DMS79 (cell line): ENCODE data around the gene EPAS1.

Source experiments
- DNase-seq: peaks from one replicate; lab custom pipeline; 2025; lab: John Stamatoyannopoulos, UW

Gene EPAS1

DNA sequence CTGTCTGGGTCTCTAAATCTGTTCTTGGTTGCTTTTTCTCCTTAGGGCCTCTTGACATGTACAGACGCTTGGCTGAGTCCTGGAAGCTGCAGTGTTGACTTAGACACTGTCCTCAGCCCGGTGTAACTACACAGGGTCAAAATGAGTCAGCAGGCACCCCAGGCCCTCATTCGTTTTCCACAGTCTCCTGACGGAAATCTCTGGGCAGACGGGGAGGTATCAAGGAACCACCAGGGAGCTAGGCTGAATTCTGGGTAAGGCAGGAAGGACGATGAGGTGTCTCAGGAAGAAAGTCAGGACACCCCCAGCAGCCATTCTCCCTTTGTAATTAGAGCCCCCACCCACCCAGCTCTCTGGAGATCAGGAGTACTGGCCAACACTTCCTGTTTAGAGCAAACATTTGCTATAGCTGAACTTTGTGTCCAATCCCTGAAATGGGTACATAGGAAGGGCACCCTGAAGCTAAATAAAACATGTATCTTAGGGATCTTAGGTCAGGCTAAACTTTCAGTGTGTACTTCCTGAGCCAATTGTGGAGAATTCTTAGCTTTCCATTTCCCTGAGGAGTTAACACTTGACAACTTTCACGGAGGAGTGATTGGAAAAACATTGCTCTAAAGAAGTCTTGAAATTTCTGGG lies 23.9 kb upstream of the EPAS1 start:
- no peak for DNase-seq

DNA sequence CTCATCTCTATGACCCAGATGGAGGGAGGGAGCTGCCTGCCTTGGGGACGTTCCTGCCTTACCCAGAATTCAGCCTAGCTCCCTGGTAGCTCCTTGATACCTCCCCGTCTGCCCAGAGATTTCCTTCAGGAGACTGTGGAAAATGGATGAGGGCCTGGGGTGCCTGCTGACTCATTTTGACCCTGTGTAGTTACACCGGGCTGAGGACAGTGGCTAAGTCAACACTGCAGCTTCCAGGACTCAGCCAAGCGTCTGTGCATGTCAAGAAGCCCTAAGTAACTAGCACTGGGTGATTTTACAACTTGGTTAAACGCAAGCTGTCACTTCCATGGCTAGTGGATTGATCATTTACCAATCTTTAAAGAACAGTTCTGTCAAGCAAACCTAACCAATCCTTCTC lies 23.3 kb upstream of the EPAS1 start:
- DNase-seq, result no peak

DNA sequence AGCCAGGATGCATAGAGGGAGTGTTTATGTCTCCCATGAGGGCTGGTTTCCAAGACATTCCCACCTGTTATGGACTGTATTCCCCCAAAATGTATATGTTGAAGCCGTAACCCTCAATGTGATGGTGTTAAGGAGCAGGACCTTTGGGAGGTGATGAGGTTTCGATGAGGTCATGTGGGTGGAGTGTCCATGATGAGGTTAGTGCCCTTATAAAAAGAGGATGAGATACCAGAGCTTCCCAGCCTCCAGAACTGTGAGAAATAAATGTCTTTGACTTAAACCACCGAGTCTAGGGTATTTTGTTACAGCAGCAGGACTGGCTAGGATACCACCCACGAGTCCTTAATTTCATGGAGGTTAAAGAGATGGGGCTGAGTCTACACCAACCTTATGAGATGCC lies 22.6 kb upstream of the EPAS1 start:
- DNase-seq, result no peak

DNA sequence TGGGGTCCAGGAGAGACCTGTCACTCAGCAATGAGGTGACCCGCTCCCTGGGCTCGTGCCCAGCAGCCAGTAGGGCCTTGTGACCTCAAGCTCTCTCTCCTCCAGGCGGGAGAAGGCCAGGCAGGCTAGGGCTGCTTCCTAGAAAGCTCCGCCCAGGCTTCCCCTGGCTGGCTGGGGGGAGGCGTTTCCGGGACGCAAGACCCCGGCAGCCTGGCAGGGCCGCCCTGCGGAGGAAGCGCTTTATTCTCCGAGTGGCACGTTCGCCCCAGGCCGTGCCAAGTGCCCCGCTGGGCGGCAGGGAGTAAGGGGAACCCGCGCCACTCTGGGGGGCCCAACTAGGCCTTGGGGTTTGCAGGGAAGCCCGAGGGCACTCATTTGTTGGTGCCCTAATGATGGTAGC lies 21.2 kb upstream of the EPAS1 start:
- no peak for DNase-seq

DNA sequence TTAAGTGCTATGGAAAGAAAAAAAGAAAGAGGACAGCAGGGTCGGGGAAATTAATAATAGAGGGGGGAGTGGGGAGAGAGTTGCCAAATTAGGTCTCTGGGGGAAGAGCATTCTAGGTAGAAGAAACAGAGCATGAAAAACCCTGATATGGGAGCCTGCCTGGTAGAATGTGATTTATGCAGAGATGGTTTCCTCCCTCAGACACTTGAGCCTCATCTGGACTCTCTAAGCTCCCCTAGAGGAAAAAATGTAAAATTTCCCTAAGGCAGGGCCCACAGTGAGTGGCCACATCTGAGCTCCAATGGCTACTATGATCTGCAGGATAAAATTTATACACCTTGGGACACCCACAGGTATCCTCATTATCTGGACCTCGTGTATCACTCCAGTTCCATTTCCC lies 20.6 kb upstream of the EPAS1 start:
- DNase-seq, result no peak

DNA sequence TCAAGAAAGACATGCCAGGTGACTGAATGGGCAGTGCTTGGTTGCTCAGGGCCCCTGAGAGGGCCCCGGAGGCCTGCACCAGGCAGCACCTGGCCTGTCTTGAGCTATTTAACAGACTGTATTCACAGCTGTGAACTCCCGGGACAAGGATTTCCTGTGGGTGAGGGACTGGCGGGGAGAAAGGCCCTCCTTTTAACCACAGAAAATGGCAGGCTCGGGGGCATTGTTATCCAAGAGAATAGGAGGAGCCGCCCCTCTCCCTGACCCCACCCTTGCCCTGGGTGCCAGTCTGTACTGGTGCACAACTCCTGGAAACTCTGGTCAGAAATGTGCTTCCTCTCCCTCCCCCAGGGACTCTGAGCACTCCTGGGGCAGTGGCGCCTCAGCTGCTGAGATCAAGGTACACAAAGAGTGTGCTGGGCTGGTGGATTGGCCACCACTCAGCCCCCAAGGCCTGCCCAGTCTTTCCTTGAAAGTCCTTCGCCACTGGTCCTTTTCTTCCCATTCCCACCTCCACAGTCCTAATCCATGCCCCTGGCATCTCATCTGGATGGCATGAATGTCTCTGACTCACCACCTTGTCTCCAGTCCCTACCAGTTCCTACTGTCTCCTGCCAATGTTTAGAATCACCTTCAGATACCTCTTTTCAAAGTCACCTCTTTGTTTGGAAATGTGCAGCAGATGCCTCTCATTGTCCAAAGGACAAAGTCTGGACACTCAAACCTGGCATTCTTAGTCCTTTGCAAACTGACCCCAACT lies 19.6 kb upstream of the EPAS1 start:
- no peak for DNase-seq

DNA sequence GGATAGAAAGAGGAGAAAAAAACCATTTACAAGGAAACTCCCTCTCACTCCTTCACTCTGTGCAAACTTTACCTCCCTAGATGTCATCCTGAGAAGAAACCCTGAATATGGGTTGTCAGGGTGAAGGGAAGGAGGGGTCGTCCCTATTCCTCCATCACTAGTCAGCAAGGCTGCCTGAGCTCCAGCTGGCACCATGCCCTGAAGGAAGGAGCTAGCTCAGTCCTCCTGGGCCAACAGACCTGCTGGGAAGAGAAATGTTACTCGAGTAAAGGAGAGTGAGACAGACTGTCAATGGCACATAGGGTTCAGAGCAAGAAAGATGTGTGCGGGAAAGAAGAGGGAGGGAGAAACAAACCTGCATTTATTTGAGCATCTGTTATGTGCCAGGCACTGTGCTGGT lies 18.3 kb upstream of the EPAS1 start:
- DNase-seq, result no peak

DNA sequence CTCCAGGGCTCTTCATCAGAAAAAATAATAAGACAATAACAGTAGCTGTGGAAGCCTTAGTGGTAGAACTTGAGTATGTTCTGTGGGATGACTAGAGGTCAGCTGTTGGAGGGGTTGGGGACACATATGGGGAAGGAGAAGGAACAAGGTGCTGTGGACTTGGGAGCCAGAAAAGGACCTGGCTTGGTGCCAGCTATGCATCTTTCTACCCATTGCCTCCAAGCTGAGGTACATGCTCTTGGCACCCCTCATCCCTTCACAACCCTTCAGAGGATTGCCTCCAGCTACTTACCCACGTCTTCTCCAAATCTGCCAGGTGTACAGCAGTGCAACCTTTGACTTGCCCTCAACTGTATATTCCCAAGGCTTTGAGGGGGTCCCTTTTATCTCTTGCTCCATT lies 15.3 kb upstream of the EPAS1 start:
- DNase-seq, result no peak

DNA sequence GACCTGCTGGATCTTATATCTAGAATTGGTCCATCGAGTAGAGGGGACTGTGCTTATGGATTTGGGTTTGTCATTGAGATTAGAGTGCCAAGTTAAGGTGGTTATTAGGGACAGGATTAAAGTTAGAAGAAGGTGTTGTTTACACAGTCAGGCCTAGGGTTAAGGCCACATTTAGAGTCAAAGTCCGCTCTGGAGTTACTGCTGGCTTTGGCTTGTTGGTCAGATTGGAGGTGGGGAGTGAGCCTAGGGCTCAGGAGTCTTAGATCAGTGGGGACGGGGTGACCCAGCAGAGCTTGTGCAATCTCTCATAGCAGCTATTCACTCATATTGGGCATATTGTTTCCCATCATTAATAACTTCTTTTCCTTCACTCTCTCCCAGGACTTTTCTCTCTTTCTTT lies 13.5 kb upstream of the EPAS1 start:
- DNase-seq, result no peak

DNA sequence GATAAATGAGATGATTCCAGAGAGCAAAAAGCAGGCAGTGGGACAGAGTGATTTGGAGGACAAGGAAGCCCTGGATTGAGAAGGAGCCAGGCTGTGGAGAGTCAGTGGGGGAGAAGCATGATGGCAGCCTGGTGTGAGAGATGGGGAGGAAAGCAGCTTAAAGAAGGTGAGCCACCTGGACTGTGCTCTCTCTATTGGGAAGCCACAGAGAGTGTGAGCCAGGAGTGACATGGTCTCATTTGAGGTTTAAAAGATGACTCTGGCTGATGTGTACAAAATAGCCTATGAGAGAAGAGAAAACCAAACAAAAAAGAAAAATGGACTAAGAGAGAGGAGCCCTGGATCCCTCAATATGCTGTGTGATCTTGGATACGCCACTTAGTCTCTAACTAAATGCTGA lies 12.9 kb upstream of the EPAS1 start:
- no peak for DNase-seq

DNA sequence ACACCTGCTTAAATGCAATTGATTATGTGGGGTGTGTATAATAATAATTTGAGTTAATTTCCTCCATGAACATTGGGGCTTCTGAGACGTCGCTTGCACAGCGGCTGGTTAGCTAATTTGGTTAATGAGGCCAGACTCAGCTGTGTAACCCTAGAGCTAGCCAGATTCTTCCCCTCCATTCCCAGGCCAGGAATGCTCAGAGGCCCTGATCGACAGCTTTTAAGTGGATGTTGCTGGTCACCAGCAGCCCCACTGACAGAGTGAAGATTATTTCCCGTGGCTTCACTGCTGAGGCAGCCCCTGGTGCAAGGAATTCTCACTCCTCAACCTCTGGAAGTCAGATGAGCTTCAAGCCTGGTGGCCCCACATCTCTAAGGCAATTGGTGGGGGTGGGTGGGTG lies 12.4 kb upstream of the EPAS1 start:
- no peak for DNase-seq

DNA sequence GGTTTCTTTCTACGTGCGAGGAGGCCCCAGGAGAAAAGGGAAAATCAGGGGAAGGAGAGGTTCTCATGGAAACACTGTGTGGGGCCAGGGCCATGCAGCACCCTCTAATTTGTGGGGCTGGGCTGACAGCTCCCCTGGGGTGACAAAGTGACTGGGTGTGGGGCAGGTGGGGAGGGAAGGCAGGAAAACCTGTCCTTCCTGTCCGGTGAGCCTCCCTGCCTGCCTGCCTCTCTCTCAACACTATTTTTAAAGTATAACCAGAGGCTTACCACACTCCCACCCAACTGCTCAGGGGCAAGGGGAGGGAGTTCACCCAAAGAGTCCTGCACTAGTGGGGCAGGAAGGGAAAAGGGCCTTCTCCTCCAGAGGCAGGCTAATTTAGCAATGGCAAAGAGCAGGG lies 10.5 kb upstream of the EPAS1 start:
- DNase-seq, result no peak

DNA sequence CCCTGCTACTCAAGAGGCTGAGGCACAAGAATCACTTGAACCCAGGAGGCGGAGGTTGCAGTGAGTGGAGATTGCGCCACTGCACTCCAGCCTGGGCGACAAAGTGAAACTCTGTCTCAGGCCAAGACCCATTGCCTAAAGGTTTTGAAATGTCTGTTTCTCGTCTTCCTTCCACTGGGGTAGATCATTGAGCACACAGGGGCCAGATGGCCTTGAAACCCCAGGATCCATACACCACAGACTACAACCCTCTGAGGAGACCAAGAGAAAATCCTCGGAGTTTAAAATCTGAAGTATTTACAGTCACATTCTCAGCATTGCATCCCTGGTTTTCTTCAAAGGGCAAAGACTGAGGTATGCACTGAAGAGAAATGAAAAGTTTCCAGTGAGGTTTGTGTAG lies 7.1 kb upstream of the EPAS1 start:
- DNase-seq, result no peak

DNA sequence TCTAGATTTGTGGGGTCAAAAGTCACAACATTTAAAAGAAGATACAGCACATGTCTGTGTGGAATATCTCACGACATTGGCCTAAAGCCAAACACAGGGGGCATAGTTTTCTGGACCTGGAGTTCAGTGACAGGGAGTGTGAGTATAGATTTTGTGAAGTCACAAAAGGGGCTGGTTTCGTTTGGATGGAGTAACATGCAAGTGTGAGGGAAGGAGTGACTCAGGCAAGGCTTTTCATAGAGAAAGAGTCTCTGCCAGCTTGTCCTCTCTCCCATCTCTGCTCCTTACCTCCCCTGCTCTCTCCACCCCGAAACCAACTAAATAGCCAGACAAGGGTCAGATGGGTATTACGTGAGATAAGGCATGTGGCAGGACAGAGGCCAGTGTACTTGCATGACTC lies 3.7 kb upstream of the EPAS1 start:
- DNase-seq, result no peak

DNA sequence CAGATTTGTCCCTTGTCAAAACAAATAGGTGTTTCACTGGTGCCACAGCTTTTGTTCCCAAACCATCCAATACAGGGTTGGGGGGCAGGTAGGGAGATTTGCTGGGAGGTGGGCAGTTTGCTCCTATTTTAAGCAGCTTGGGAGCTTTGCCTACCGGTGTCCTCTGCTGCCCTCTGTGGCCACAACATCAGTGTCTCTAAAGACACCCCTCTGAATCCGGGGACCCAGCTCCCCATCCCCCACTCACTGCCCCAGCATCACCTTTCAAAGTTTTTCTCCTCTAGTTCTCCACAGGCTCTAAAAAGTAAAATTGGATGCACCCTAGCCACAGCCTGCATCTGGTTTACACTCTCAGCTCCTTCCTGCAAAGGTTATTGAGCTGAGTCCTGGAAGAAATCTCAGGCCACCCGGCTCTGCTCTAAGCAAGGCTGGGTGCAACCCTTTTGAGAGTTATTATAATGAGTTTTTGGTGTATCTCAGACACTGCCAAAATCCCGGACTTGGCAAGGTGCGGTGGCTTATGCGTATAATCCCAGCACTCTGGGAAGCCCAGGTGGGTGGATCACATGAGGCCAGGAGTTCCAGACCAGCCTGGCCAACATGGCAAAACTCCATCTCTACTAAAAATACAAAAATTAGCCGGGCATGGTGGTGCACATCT lies 2.9 kb upstream of the EPAS1 start:
- DNase-seq, result no peak

DNA sequence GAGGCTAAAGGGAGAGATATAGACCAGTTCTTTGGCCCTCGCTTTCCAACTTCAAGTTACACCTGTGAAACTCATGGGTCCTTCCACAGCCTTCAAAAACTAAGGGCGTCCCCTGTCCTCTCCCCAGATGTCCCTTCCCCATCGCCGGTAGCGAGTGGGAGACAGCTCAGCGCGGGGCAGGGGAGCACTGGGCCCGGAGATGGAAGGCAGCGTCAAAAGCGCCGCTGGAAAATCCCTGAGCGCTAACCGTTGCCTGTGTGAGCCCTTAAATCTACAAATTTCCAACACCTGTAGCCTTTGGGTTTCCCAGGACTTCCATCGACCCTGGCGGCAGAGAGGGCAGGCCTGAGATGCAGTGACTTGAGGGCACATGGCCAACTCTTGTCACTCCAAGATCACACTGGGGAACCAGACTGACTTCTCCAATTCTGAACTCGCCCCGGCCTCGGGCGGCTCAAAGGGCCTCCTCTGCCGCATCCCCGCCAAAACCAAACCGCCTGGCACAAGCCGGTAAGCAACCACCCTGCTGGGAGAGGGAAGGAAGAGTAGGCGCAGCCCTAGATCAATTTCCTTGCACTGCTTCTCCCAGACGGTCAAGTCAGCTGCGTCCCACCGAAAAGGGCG lies 879 bp upstream of the EPAS1 start:
- no peak for DNase-seq

DNA sequence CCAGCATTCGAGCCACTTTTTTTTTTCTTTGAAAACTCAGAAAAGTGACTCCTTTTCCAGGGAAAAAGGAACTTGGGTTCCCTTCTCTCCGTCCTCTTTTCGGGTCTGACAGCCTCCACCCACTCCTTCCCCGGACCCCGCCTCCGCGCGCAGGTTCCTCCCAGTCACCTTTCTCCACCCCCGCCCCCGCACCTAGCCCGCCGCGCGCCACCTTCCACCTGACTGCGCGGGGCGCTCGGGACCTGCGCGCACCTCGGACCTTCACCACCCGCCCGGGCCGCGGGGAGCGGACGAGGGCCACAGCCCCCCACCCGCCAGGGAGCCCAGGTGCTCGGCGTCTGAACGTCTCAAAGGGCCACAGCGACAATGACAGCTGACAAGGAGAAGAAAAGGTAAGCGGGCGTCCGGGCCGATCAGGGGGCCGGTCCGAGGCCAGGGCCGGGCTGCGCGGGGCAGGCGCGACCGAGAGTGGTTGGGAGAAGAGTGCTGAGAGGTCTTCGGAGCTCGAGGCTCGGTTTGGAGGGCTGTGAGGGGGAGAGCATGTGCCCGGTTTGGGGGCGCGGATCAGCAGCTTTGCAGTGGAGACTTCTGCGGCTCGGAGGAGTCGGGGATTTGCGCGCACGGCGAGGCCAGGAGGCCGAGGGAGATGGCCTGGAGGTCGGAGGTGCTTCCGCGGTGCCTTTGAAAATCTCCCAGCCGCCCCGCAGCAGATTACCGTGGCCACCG lies 502 bp downstream of the EPAS1 start:
- DNase-seq, result no peak

DNA sequence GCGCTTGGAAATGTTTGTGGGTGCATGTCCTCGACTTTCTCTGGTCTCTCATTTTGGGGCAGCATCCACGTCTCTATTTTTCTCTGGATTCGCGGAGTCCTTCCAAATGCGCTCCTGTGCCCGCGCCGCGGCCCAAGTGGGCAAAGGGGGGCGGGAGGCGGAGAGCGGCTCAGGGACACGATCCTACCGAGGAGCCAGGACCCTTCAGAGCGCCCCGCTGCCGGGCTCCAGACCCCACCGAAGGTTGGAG lies 990 bp downstream of the EPAS1 start:
- no peak for DNase-seq

DNA sequence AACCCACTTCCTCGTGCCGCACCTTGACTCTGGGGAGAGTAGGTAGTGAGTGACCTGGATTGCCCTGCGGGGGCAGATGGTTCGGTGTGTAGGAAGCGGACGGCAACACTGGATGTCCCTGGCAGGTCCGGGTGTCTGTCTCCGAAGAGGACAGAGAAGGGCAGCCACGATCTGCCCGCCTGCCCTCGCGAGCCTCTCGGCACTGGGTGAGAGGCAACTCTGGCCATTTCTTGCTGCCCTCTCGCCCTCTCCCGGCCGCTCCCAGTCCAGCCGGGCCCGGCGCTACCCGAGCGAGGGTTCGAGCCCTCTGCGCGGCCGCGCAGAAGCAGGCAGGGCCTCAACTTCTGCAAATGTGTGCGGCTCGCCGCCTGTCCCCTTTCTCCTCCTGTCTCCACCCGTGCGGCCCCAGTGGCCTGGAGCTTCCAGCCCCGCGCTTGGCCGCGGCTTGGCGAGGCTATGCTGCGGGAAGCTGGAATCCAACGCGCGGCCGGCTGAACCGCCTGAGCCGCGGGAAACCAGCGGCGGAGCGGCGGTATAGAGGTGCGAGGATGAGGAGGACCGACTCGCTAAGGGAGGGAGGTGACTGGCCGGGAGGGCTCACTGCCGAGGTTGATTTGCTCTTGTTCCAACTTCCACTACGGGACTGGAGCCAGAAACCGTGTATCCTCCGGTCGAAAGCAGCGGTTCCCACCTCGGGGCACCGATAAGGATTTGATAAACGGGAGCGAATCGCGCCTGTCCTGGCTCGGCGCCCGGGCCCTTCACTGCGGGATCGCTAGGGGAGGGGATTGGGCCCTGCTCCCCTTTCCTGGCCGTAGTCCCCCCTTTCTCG lies 1.5 kb downstream of the EPAS1 start:
- no peak for DNase-seq

DNA sequence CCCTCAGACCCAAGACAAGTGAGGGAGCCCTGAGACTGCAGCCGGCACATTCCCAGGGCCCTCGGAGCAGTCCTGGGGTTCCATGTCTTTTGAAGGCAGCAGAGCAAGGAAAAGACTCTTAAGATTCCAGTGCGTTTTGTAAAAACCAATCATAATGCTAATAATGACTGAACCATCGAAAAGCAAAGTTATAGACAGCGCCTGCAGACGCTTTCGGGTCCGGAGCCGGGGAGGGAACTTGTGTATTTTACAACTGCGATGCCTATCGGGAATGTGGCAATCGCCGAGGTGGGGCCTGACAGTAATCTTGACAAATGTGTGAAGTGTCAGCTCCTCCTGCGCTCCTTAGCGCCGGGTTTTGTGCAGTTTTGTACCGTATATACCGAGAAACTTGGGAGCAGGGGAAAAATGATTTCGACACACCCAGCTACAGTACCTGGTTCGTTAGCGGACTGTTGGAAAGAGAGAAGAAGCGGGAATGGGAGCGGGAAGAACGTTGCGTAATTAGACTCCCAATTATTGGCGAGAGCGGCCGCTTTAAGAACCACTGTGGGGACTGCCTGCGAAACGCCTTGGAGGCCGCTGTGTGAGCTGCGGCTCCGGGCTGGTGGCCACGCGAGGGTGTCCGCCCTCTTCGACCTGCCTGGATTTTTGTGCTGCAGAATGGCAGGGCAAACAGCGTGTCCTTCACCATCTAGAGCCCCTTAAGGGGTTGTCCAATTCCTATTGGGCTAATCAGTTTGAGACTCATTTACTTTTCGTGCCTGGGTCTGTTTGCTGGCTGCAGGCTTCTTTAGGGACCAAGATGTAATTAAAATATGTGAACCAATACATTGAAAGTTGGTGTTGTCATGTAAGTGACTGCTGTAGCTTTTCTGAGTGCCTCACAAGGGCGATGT lies 2.4 kb downstream of the EPAS1 start:
- no peak for DNase-seq

DNA sequence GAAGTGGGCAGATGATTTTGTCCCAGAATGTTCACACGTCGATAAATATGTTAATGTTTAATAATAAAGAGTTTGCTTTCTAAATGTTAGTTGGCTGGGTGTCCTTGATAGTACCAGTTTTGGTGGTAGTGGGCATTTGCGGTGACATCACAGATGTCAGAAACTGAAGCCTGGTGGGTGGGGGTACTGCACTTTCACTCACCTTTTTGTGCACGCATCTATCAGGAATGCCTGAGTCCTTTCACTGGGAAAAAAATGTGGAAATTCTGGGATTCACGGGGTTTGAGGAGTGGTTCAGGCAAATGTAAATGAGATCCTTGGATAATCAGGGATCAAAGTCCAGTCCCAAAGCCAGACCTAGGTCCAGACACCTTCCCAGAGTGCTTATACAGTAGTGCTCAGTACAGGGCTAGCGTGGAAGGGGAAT lies 3.2 kb downstream of the EPAS1 start:
- no peak for DNase-seq
